Subcutaneous abdominal adipose tissue (tissue), 5 donors: ENCODE results near the gene WDR45B.

Source experiments
- H3K27ac ChIP-seq: one replicate; pipeline ENCODE4 v1.7.0; 2013; ENCODE audit warnings: low read depth, mild to moderate bottlenecking, inconsistent platforms, low read length, moderate library complexity
- H3K27me3 ChIP-seq, 5 donors: one replicate each; pipeline ENCODE4 v1.7.0; 2013; ENCODE audit warnings: low read length in 5 of 5, inconsistent platforms in 1 of 5; ENCODE audit not compliant: control insufficient read depth in 5 of 5, insufficient read depth in 4 of 5
- H3K36me3 ChIP-seq, 5 donors: one replicate each; pipeline ENCODE4 v1.7.0; 2013; ENCODE audit warnings: low read length in 5 of 5; ENCODE audit not compliant: control insufficient read depth in 5 of 5, insufficient read depth in 5 of 5
- H3K4me1 ChIP-seq, 5 donors: one replicate each; pipeline ENCODE4 v1.7.0; 2013; ENCODE audit warnings: low read length in 5 of 5, mild to moderate bottlenecking in 3 of 5, moderate library complexity in 1 of 5; ENCODE audit not compliant: control insufficient read depth in 5 of 5, insufficient read depth in 5 of 5
- H3K4me3 ChIP-seq, 5 donors: one replicate each; pipeline ENCODE4 v1.7.0; 2013; ENCODE audit warnings: low read length in 5 of 5, low read depth in 1 of 5
- H3K9ac ChIP-seq, 5 donors: one replicate each; pipeline ENCODE4 v1.7.0; 2013; ENCODE audit warnings: low read length in 5 of 5, mild to moderate bottlenecking in 4 of 5, moderate library complexity in 3 of 5
- H3K9me3 ChIP-seq, 5 donors: one replicate each; pipeline ENCODE4 v1.7.0; 2013; ENCODE audit warnings: low read length in 5 of 5; ENCODE audit not compliant: control insufficient read depth in 5 of 5
- donor health status: healthy.
- donor health status: healthy.
- donor health status: healthy.
- donor health status: healthy.
- donor health status: healthy.

Gene WDR45B

GRCh38 chr17:82604532-82604931 lies 43.7 kb downstream of the WDR45B start:
- Histone ChIP-seq H3K36me3 (peaks cover 2 to 64% (median 44%) of the 10 kb centered on the region in 5 donors), H3K27ac (peak overlapping the region; percentile 68), H3K4me3 (peak overlapping the region in 3 of 5 donors; percentile 5 to 56 (median 51)), H3K9me3 (no peaks in the 10 kb centered on the region), H3K27me3 (no peaks in the 10 kb centered on the region), H3K4me1 (peaks cover 3 to 31% (median 28%) of the 10 kb centered on the region in 5 donors), H3K9ac (peak overlapping the region in 1 of 5 donors; percentile 26)

DNA sequence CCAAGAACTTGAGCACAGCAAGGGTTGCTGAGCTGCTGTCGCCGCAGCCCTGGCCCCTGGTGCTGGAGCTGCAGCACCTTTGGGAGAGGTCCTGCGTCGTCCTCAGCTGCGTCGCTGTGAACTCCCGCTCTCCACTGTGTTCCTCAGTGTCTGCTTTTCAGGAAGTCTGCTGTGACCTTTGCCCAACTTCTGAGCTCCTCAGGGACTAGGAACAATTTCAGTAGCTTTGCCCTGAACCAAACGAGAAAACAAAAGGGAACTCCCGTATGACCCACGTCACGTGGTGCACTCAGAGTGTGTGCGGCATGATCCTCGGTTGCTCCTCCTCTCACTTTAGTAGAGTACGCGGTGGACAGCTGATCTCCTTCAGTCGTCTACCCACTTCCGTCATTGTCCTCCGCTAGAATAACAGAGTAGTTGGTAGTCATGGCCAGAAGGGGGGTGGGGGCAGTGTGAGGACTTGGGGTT lies 44.2 kb downstream of the WDR45B start:
- H3K27ac ChIP-seq, result peak overlapping the region; percentile 68
- no peaks in the 10 kb centered on the region for H3K9me3 ChIP-seq
- H3K4me3 ChIP-seq, result peak overlapping the region; percentile 5 to 56 (median 51)
- no peaks in the 10 kb centered on the region for H3K27me3 ChIP-seq
- H3K4me1 ChIP-seq, result peaks cover 3 to 36% (median 28%) of the 10 kb centered on the region in 5 donors
- peak overlapping the region in 3 of 5 donors; percentile 26 to 39 (median 33) for H3K9ac ChIP-seq
- H3K36me3 ChIP-seq, result peaks cover 0 to 61% (median 42%) of the 10 kb centered on the region in 5 donors

DNA sequence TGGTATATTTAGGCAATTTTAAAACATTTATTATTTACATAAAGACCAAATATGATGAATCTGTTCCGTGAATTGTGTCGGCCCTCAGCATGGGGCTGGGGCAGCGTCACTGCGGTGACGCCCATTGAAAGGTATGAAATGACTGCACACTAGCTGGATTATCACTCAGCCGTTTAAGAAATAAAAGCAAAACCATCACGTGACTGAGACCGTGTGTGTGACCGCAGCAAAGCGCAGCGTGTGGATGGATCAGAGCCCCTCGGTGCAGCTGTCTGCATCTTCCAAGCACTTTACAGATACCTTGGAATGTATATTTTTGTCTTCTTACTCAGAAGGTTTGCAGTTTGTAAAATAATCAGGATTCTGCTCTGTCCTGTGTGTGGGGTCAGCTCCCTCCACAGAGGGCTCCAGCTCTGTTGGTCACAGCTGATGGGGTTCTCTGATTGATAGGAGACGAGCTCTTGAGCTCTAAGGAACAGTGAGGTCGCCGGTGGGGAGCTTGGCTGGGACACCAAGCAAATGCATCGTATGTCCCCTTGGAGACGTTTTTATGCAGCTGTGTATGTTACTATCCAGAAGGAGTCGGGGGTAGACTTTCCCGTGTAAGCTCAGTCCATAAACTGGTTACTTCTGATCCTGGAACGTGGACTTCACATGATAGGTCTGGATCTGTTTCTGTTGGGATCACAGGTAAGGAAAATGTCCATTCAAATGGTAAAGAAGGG lies 45.1 kb downstream of the WDR45B start:
- Histone ChIP-seq H3K9me3 (no peaks in the 10 kb centered on the region), H3K4me1 (peaks cover 3 to 42% (median 28%) of the 10 kb centered on the region in 5 donors), H3K4me3 (peak overlapping the region in 4 of 5 donors; percentile 23 to 56 (median 48)), H3K27ac (peak overlapping the region; percentile 68), H3K9ac (peak overlapping the region in 2 of 5 donors; percentile 26 to 39), H3K36me3 (peaks cover 0 to 64% (median 44%) of the 10 kb centered on the region in 5 donors), H3K27me3 (no peaks in the 10 kb centered on the region)

- Histone ChIP-seq H3K27me3 (no peaks in the 10 kb centered on the region), H3K4me1 (peaks cover 3 to 42% (median 28%) of the 10 kb centered on the region in 5 donors), H3K9me3 (no peaks in the 10 kb centered on the region), H3K27ac (no peak overlapping the region), H3K9ac (no peak overlapping the region), H3K36me3 (peaks cover 0 to 63% (median 44%) of the 10 kb centered on the region in 5 donors), H3K4me3 (no peak overlapping the region)
Observed at GRCh38 chr17:82602487-82602886, 45.8 kb downstream of the WDR45B start.

GRCh38 chr17:82601447-82602000 lies 46.7 kb downstream of the WDR45B start:
- Histone ChIP-seq H3K27ac (no peak overlapping the region), H3K27me3 (no peaks in the 10 kb centered on the region), H3K4me3 (no peak overlapping the region), H3K9ac (no peak overlapping the region), H3K9me3 (no peaks in the 10 kb centered on the region), H3K4me1 (peaks cover 3 to 42% (median 28%) of the 10 kb centered on the region in 5 donors), H3K36me3 (peaks cover 0 to 72% (median 53%) of the 10 kb centered on the region in 5 donors)

GRCh38 chr17:82600731-82601446 lies 47.4 kb downstream of the WDR45B start:
- peaks cover 0 to 73% (median 59%) of the 10 kb centered on the region in 5 donors for H3K36me3 ChIP-seq
- no peak overlapping the region for H3K27ac ChIP-seq
- H3K9ac ChIP-seq, result no peak overlapping the region
- H3K27me3 ChIP-seq, result no peaks in the 10 kb centered on the region
- H3K4me1 ChIP-seq, result peaks cover 3 to 42% (median 28%) of the 10 kb centered on the region in 5 donors
- no peak overlapping the region for H3K4me3 ChIP-seq
- H3K9me3 ChIP-seq, result no peaks in the 10 kb centered on the region

GRCh38 chr17:82599674-82600661 lies 48.3 kb downstream of the WDR45B start:
- peaks cover 0 to 75% (median 64%) of the 10 kb centered on the region in 5 donors for H3K36me3 ChIP-seq

DNA sequence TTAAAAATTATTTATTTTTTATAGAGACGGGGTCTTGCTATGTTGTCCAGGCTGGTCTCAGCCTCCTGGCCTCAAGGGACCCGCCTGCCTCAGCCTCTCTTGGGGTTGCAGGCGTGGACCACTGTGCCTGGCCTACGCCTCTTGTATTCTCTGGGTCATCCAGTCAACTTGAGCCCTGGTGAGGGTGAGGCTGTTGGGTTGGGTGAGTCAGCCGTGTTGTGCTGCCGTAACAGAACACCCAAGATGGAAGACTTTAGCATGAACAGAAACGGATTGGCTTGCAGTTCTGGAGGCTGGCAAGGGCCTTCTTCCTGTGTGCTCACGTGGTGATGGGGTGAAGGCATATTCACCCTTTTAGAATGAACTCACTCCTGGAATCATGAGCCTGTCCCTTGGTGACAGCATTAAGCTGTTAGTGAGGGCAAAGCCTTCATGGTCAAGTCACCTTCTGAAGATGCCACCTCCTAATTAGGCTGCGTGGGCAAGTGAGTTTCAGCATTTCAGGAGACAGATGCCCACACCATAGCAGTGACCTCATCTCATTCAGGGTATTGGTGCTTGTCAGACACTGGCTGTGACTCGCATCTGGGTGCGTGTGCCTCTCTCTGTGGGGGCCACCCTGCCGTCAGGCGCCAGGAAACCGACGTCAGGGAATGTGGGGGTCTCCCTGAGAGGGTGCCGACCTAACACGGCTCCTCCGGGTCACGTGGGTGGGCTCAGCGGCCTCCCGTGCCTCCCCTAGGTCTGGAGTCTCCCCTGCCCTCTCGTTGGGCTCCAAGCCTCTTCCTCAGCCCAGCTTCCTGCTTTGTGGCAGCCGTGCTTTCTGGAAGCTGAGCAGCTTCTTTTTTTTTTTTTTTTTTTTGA lies 49.8 kb downstream of the WDR45B start:
- Histone ChIP-seq H3K27me3 (no peaks in the 10 kb centered on the region), H3K4me1 (peaks cover 2 to 36% (median 23%) of the 10 kb centered on the region in 5 donors), H3K36me3 (peaks cover 0 to 74% (median 64%) of the 10 kb centered on the region in 5 donors), H3K9ac (no peak overlapping the region), H3K27ac (no peak overlapping the region), H3K4me3 (no peak overlapping the region), H3K9me3 (no peaks in the 10 kb centered on the region)

More at GRCh38 chr17:82599674-82600661, 48.3 kb downstream of the WDR45B start:
- Histone ChIP-seq H3K4me3 (no peak overlapping the region), H3K9ac (no peak overlapping the region), H3K9me3 (no peaks in the 10 kb centered on the region), H3K4me1 (peaks cover 3 to 42% (median 28%) of the 10 kb centered on the region in 5 donors), H3K27me3 (no peaks in the 10 kb centered on the region), H3K27ac (no peak overlapping the region)
